ENCODE data around the gene ACAP3.

DNA sequence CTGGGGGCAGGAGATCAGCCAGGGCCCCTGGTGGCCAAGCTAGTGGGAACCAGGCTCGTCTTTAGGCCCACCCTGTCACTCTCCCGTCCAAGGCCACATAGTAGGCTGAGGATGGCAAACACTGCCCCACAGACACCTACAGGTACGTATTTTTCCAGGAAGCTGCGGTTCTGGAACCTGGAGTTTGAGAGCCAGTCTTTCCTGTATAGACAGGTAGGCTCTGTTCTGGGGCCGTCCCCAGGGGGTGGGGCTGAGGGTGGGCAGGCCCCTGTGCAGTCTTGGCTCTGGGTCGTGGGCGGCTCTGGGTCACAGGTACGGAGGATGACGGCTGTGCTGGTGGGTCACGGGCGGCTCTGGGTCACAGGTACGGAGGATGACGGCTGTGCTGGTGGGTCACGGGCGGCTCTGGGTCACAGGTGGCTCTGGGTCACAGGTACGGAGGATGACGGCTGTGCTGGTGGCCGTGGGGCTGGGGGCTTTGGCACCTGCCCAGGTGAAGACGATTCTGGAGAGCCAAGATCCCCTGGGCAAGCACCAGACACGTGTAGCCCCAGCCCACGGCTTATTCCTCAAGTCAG lies 2.8 kb upstream of the ACAP3 start:
- TF ChIP-seq, protein P1, sequence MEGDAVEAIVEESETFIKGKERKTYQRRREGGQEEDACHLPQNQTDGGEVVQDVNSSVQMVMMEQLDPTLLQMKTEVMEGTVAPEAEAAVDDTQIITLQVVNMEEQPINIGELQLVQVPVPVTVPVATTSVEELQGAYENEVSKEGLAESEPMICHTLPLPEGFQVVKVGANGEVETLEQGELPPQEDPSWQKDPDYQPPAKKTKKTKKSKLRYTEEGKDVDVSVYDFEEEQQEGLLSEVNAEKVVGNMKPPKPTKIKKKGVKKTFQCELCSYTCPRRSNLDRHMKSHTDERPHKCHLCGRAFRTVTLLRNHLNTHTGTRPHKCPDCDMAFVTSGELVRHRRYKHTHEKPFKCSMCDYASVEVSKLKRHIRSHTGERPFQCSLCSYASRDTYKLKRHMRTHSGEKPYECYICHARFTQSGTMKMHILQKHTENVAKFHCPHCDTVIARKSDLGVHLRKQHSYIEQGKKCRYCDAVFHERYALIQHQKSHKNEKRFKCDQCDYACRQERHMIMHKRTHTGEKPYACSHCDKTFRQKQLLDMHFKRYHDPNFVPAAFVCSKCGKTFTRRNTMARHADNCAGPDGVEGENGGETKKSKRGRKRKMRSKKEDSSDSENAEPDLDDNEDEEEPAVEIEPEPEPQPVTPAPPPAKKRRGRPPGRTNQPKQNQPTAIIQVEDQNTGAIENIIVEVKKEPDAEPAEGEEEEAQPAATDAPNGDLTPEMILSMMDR (IDR thresholded peaks at IDR 0.05; ENCODE audit: extremely low read depth in 1 of 2, insufficient read depth in 1 of 2, low read depth in 1 of 2, low read length in 2 of 2): no peak
- no peak for TF ChIP-seq JUN (IDR thresholded peaks at IDR 0.05; ENCODE audit: borderline replicate concordance, insufficient read depth, insufficient read length, low read depth)
- TF ChIP-seq EZH2 (IDR thresholded peaks at IDR 0.05; ENCODE audit: borderline replicate concordance, low read depth, low read length, severe bottlenecking): no peak
- no peak for TF ChIP-seq POLR2AphosphoS5 (IDR thresholded peaks at IDR 0.05; ENCODE audit: insufficient read depth, low read depth, low read length)

All from endothelial cell of umbilical vein (primary cell).